Endothelial cell (in vitro differentiated cells): ENCODE measurements around the gene COL11A1. TPM values are rescaled to one million over a fixed set of nuclear protein-coding genes. Genes with fewer than 3 reads are reported as not detected.
A peak's percentile ranks its signal among the peaks of the same experiment; 100 is the strongest.

Experiments
- DNase-seq: peaks from one replicate; pipeline ENCODE4 v3.0.0; 2021; ENCODE audit warnings: low spot score
- H3K27ac Mint-ChIP-seq: one replicate; pipeline ENCODE4 v1.8.0; 2021; ENCODE audit warnings: mixed read lengths, inconsistent platforms; ENCODE audit not compliant: unreplicated experiment
- H3K27me3 Mint-ChIP-seq: one replicate; pipeline ENCODE4 v1.8.0; 2021; ENCODE audit warnings: mild to moderate bottlenecking, moderate library complexity, mixed read lengths, inconsistent platforms; ENCODE audit not compliant: unreplicated experiment
- H3K36me3 Mint-ChIP-seq: one replicate; pipeline ENCODE4 v1.8.0; 2021; ENCODE audit warnings: mild to moderate bottlenecking, low read depth, mixed read lengths, inconsistent platforms; ENCODE audit not compliant: unreplicated experiment
- H3K4me1 Mint-ChIP-seq: one replicate; pipeline ENCODE4 v1.8.0; 2021; ENCODE audit warnings: mild to moderate bottlenecking, mixed read lengths, inconsistent platforms; ENCODE audit not compliant: unreplicated experiment
- H3K4me3 Mint-ChIP-seq: one replicate; pipeline ENCODE4 v1.8.0; 2021; ENCODE audit warnings: mild to moderate bottlenecking, mixed read lengths, inconsistent platforms; ENCODE audit not compliant: unreplicated experiment
- H3K9me3 Mint-ChIP-seq: one replicate; pipeline ENCODE4 v1.8.0; 2021; ENCODE audit warnings: mixed read lengths, inconsistent platforms; ENCODE audit not compliant: unreplicated experiment
- CTCF ChIP-seq: fragments of 200-600 bp; sonication (generic); IDR thresholded peaks from one replicate; pipeline ENCODE4 v1.5.0; 2021; ENCODE audit warnings: antibody characterized with exemption; ENCODE audit not compliant: unreplicated experiment
- total RNA-seq: library from RNA; stranded (reverse); fragmentation: NEBNext Ultra II Directional; extraction: Animal tissue kit (Norgen Biotek cat#: 25700); gene quantifications from one replicate; pipeline ENCODE4 v1.2.1, GENCODE V29; 2021; ENCODE audit not compliant: unreplicated experiment

The COL11A1 gene
- total RNA-seq, 1 donor from 2014 or later, result 9.2 TPM

GRCh38 chr1:102861247-102861646 is 247.1 kb downstream of the COL11A1 start:
- H3K27ac Mint-ChIP-seq, result no peak overlapping the region
- no peak for DNase-seq
- H3K9me3 Mint-ChIP-seq, result no peaks in the 10 kb centered on the region
- no peak for TF ChIP-seq CTCF
- peaks cover 2% of the 10 kb centered on the region for H3K27me3 Mint-ChIP-seq
- peaks cover 4% of the 10 kb centered on the region for H3K36me3 Mint-ChIP-seq
- no peaks in the 10 kb centered on the region for H3K4me1 Mint-ChIP-seq
- H3K4me3 Mint-ChIP-seq, result no peak overlapping the region

GRCh38 chr1:102858695-102859094 is 249.6 kb downstream of the COL11A1 start:
- Mint-ChIP-seq H3K36me3 (peaks cover 4% of the 10 kb centered on the region), H3K4me1 (no peaks in the 10 kb centered on the region), H3K27ac (no peak overlapping the region), H3K9me3 (no peaks in the 10 kb centered on the region), H3K4me3 (no peak overlapping the region), H3K27me3 (peaks cover 3% of the 10 kb centered on the region)
- no peak for TF ChIP-seq CTCF
- no peak for DNase-seq

- H3K27ac Mint-ChIP-seq, result no peak overlapping the region
- peaks cover 4% of the 10 kb centered on the region for H3K36me3 Mint-ChIP-seq
- peaks cover 3% of the 10 kb centered on the region for H3K4me1 Mint-ChIP-seq
- DNase-seq, result no peak
- H3K9me3 Mint-ChIP-seq, result no peaks in the 10 kb centered on the region
- H3K4me3 Mint-ChIP-seq, result no peak overlapping the region
- TF ChIP-seq CTCF, result no peak
- peaks cover 3% of the 10 kb centered on the region for H3K27me3 Mint-ChIP-seq
Measured at GRCh38 chr1:102857251-102857650, 251.1 kb downstream of the COL11A1 start.

GRCh38 chr1:102853701-102854187 is 254.6 kb downstream of the COL11A1 start:
- H3K36me3 Mint-ChIP-seq, result no peaks in the 10 kb centered on the region
- no peak overlapping the region for H3K27ac Mint-ChIP-seq
- no peak for DNase-seq
- TF ChIP-seq CTCF, result no peak
- H3K27me3 Mint-ChIP-seq, result peaks cover 3% of the 10 kb centered on the region
- H3K4me3 Mint-ChIP-seq, result no peak overlapping the region
- peaks cover 3% of the 10 kb centered on the region for H3K4me1 Mint-ChIP-seq
- no peaks in the 10 kb centered on the region for H3K9me3 Mint-ChIP-seq

- Mint-ChIP-seq H3K9me3 (no peaks in the 10 kb centered on the region), H3K27ac (peak overlapping the region; percentile 13), H3K4me1 (peaks cover 3% of the 10 kb centered on the region), H3K36me3 (no peaks in the 10 kb centered on the region), H3K27me3 (peaks cover 3% of the 10 kb centered on the region), H3K4me3 (no peak overlapping the region)
- no peak for DNase-seq
- TF ChIP-seq CTCF, result no peak
Measured at GRCh38 chr1:102853136-102853535, 255.2 kb downstream of the COL11A1 start.
